Loucy (cell line): ENCODE data around the gene ZNF280A.

ENCODE experiments used
- CTCF ChIP-seq: fragments of 200-600 bp; sonication (generic); conservative IDR thresholded peaks from 2 replicates; pipeline ENCODE4 v1.5.1; 2014; ENCODE audit warnings: mild to moderate bottlenecking, antibody characterized with exemption, low read length
- EZH2phosphoT487 ChIP-seq: fragments of 200-600 bp; IDR thresholded peaks from 2 replicates; pipeline ENCODE4 v1.6.1; 2018; ENCODE audit warnings: antibody characterized with exemption, mild to moderate bottlenecking, moderate library complexity, borderline replicate concordance

- TF ChIP-seq CTCF = no peak
- no peak for TF ChIP-seq EZH2phosphoT487
These were observed 14.7 kb upstream of the ZNF280A start for GRCh38 chr22:22534604-22535415.
